Stimulated activated CD4-positive, alpha-beta T cell treated with anti-CD3 and anti-CD28 coated beads, Interleukin-1b, Interleukin-23, amount 100 ng/mL, for 4 hours (primary cell): ENCODE measurements around the gene PECR.
"Not testable (repeated sequence)": the region's sequence is repeated elsewhere in the genome, so short reads cannot be mapped to it uniquely, and the experiment has no call there.

Experiments used
- DNase-seq, 2 donors: peaks; one replicate each; pipeline ENCODE4 v3.0.0-alpha.2; 2020; ENCODE audit warnings: low read depth in 2 of 2

PECR gene

DNA sequence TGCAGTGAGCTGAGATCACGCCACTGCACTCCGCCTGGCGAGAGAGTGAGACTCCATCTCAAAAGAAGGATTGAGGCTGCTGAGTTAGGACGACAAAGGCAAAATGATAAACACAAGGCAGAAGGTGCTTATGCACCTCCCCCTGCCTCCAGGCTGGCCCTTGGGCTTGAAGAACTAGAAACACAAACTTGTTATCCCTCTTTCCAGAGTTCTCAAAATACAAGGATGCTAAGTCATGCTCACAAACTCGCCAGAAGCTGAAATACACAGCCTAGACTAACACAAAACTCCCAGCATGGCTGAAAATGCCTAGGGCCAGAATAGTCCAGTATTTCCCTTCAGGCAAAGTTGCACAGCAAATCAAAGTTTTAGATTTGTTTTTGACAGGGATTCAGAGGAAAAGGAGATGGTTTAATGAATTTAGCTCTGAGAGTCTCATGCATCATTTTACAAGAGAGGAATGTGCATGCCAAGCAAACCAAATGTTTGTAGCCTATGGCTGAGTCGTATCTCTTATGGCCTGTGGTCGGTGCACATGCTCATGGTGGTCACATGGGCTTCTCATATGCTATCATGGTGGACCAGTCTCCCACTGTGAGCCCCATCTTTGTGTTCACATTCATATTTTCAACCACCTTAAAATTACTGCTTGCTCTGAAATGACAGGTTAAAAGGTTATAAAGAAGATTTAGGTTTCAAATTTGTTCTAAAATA lies 52.0 kb downstream of the PECR start:
- DNase-seq, result no peak

DNA sequence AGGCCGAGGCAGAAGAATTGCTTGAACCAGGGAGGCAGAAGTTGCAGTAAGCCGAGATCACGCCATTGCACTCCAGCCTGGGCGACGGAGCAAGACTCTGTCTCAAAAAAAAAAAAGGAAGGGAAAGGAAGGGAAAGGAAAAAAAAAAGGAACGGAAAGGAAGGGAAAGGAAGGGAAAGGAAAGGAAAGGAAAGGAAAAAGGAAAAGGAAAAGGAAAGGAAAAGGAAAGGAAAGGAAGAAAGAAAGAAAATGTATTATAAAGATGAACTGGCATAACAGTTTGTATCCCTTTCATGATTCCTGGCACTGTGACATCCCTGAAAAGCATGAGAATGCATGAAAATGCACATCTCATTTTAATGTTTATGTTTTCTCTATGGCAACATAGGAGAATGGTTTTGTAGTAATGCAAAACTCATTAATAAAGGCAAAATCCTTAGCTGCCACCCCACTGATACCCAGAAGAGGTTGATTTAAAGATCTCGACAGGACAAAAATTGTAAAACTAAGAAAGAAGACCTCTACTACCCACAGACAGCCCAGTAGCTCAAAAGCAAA lies 56.8 kb downstream of the PECR start:
- DNase-seq, result no peak

DNA sequence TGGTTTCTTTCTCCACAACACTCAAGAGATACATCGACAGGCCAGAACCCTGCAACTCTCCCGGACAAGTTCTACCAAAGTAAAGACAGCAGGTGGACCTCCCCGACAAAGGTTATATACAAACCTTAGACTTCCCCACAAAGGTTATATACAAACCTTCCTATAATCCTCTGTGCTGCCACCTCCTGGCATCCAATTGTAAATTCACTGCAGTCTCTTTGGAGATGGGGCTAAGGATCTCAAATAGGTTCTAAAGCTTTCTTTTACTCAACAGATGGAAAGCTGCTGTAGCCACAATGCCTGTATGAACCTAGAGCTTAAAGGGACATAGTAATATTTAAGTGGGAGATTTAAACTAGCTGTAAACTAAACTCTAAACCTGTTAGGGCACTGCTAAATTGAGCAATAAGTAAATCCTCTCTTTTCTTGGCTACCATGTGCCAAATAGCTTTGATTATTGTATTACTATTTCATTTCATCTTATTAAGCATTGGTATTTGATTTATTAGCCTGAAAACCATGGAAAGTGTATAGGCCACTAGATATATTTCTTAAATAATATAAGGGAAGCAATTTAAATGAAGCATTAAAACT lies 58.5 kb downstream of the PECR start:
- DNase-seq, result peak; percentile 21 to 35

DNA sequence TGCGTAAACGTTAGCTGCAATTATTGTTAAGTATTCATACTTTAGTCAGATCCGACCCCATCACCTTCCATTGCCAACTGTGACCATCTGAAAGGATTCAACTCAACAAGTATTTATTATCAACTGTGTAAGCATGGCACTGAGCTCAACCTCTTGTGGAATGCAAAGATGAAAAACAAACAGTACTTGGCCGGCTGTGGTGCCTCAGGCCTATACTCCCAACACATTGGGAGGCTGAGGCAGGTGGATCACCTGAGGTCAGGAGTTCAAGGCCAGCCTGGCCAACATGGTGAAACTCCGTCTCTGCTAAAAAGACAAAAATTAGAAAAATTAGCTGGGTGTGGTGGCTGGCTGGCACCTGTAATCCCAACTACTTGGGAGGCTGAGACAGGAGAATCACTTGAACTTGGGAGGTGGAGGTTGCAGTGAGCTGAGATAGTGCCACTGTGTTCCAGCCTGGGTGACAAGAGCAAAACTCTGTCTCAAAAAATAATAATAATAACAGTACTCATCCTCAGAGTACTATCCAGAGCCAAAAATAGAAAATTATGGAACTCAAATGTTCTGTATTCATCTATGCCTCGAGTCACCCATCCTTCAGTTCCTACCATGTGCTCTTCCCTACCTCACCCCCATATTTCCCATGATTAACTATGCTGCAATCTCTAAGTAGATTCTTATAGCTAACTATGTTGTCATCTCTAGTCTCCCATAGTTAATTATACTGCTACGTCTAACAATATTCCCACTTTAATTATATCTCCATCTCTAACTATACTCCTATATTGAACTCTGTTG lies 59.6 kb downstream of the PECR start:
- DNase-seq, result no peak

DNA sequence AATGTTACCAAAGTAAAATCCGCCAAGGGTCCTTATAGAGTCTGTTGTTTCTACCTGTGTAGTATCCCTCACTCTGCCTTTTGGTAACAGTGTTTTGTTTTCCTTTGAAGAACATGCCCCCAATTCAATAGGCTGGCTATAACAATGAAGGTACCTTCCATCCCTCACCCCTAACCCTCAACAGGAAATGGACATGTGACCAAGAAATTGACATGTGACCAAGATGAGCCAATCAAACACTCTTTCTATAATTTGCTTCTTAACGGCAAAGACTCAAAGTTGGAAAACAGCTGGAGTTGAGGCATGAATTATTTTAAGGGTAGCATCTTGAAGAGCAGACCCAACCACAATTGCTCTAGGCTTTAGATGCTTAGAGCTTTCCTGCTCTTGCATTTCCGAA lies 62.9 kb downstream of the PECR start:
- DNase-seq, result no peak

DNA sequence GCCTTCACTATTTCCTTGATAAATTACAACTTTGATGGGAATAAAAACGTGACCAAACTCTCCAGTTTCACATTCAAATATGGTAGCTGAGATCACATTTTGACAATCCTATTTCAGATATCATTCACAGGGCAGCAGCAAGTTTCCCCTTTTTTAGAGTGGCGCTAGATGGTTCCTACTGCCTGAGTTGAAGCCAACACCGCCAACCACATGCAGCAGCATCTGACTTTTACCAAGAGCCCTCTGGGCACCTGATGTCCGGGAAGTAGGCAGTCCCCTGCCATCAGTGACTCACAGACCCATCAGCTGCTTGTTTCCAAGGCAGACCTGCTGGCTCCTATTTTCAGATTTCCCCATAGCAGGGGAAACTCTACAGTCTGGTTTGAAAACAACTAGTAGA lies 64.2 kb downstream of the PECR start:
- DNase-seq, result no peak

DNA sequence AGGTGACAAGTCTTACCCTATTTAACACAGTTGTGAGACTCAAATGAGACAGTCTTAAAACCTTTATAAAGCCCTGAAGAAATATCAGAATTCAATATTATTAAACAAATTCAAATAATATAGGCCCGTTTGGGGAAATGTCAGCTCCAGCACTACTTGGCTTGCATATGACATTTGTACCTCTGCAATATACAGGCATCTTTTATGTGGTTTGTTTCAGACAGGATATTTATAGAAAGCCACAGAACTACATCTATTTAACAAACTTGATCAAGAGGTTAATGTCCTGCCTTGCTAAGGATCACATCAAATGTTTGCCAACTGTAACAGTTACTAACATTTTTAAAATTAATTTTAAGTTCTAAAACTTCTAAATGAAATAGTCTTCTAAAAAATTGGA lies 65.0 kb downstream of the PECR start:
- DNase-seq, result no peak

DNA sequence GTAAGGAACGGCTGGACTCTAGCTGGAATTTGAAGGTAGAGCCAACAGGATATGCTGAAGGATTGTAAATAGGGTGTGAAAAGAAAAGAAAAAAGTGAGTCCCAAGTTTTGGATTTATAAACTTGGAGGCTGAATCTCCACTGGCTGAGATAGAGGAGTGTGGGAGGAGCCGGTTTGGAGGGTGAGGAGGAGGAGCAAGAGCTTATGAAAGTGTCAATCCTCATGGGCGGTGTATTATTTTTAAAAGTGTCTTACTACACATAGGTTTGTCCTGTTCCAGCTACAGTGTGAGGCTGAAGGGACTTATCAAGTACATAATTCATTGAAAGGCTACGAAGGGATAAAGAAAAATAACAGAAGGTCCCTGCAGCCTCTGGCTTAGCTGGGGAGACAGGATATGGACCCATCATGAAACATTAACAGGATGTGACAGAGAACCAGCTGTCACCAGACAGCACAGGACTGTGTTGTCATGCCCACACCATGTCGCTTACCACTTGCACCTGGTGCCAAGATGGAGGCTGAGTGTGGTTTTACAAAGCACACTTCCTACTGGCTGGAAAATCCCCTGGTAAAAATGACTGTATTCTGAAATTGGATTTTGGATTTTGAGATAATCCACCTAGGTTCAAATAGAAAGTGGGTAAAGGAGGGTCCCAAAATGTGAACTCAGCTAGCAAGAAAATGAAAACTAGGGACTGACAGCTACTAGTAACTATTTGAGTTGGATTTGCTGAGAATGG lies 65.7 kb downstream of the PECR start:
- DNase-seq, result no peak

DNA sequence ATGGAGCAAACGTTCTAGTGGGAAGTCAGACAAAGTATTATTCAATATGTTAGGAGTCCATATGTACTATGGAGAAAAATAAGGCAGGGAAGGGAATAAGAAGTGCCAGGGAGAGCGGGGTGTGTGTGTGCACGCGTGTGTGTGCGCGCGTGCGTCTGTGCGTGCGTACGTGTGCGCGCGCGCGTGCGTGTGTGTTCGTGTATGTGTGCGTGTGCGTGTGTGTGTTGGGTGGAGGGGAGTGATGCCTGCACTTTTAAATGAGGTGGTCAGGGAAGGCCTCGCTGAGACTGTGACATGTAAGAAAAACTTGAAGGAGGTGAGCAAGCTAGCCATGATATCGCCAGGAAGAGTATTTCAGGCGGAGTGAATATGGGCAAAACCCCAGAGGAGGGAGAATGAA lies 66.6 kb downstream of the PECR start:
- DNase-seq, result no peak

DNA sequence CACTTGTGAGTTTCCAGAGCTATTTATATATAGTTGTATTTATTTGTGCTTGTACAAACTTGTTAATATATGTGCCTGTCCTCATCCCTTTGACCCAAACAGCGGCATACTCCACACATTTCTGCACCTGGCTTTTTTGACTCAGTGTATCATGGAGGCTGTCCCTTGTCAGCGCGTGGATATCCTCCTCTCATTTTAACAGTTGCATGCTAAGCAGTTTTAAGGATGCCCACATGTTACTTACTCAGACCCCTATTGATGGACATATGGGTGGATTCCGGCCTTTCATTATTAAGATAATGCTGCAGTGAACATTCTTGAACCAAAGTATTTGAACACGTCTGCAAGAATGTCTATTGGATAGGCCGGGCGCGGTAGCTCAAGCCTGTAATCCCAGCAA lies 67.6 kb downstream of the PECR start:
- DNase-seq, result no peak

DNA sequence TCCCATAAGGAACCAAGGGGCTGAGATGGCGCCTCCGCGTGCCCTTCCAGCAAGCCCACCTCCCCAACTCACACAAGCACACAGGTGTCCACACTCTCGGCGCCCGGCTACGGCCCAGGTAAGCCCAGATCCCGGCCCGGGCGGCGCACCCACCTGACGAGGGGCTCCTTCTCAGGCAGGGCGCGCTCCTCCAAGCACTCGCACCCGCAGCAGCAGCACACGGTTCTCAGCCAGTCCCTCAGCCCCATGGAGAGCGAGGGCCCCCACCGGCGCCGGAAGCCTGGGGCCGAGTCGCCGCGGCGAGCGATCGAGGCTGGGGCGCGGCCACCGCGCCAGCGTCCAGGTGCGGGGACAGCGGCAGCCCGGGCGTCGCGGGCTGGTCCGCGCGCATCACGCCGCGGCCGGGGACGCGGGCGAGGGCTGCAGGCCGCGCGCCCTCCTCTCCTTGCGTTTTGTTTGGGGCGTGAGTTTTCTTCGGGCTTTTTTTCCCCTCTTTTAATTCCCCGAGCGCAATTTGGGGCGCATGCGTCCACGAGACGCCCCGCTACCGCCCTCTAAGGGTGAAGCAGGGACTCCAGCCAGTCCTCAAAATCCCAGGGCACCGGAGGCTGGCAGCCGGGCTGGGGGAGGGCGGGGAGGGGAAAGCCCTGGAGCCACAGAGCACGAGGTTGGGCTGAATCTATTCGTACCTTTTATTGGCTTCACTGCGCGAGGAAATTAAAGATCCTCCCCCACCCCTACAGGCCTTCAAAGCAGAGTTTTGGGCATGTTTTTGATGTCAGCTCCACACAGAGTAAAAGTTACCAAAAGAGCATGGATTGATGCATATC lies 68.3 kb downstream of the PECR start, which contains the start of gene MREG:
MREG (minus strand) TSS at position 472 of the 830 bp plus-strand sequence; CDS start at position 248, 224 bp downstream.
- peak; percentile 78 to 83 for DNase-seq

DNA sequence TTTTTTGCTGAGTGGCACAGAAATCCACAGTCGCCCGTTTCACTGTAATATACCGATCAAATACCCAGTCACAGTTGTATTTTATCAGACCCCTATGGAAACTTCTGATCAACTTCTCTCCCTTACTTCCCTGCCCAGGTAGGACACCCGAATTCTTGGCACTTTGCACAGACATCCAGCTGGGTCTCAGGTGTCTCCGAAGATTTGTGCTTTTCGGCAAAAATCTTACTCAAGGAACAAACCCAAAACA lies 68.9 kb downstream of the PECR start:
- DNase-seq, result no peak

DNA sequence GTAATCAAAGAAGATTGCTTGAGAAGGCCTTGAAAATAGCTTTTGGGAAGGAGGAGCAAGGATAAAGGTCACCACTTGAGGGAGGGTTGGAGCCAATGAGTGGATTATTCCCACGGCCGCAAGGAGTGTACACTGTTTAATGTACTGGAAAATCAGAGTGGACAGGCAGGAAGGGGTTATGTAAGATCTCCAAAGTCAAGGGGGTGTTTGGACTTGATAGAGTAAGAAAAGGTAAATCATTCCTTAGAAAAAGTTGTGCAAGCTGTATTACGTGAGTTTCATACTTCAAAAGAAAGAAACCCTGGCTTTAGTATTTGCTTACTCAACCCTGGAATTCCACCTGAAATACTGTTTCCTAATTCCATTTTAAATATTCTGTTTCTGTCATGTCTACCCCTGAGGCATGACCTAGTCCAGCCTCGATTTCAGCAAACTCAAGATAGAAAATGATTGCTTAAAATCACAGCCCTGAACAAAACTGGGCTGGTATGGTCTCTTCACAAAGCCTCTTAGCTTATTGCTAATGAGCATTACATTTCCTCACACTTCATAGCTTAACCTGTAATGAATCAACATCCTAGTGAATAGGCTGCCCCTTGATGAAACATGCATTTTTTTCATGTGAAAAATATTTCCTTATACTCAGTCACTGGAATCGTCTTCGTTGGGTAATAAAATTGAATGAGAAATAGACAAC lies 69.3 kb downstream of the PECR start:
- no peak for DNase-seq

DNA sequence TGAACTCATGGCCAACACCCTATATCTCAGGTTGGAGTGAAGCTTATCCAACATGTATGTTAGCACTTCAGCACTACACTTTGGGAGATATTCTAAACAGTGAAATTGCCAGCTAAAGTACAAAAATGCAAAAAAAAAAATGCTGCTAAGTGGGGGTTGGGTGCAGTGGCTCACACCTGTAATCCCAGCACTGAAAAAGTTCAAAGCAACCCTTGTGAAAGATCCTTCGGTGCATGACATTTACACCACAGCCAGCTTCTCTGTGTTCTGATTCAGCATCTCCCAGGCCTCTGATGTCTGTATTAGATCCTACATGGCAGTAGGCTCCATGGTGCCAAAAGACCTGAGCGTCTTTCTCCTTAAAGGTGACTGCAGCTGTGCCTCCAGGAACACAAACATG lies 72.4 kb downstream of the PECR start:
- not testable (repeated sequence) for DNase-seq

DNA sequence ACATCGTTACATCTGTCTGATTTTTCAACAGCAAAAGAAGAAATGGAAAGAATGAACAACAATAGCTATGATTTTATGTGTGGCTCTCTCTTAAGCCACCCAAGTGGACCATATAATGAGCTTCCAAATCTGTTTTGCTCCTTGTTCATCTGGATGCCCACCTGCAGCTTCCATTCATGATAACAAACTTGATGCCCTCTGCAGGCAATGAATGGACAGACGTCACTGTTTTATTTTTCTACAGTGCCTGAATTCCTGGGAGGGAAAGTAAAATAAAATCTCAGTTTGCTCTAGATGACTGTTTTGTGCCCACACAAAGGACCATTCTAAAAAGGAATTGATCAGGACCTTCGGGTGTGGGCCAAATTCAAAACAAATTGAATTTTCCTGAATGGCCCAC lies 73.2 kb downstream of the PECR start:
- DNase-seq, result no peak

DNA sequence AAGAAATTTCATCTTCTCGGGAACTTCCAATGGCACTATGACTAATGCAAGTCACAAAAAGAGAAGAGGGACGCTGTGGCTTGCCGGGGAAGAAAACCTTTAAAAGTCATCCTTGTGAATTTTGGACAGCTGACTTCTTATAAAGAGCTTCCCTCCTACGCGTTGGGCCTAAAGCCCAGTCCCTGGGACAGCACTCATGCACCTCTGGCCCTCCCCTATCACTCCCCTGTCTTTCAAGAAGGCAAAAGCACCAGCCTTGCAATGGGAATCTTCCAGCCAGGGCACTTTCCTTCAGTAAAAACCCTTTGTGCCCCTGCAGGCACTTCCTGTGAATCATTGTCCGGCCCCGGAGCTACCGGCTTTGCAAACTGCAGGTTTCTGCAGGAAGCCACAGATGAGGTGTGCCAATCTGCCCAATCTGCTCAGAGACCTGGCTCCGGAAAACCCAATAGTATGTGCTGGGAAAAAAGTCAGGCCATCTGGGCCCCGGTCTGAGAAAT lies 75.4 kb downstream of the PECR start:
- DNase-seq, result peak in 1 of 2 donors; percentile 23

DNA sequence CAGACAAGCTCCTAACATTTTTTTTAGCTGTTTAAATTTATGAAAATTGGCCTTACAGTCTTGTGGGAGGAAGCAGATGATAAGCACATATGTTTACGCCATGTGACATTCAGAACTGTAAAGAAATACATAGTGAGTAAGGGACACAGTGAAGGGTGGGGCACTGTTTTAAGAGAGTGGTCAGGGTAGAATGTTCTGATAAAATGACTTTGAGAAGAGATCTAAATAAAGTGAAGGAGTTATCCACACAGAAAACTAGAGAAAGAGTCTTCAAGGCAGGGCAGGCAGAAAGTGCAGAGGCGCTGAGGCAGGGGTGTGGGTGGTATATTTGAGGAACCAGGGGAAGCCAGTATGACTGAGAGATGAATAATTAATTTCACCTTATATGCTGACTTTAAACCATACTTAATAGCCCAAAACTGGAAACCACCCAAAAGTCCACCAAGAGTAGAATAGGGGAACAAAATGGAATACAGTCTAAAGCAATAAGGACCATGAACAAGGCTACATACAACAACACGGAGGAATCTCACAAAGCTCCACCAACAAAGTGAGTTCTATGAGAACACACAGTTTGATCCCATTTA lies 76.8 kb downstream of the PECR start:
- no peak for DNase-seq

DNA sequence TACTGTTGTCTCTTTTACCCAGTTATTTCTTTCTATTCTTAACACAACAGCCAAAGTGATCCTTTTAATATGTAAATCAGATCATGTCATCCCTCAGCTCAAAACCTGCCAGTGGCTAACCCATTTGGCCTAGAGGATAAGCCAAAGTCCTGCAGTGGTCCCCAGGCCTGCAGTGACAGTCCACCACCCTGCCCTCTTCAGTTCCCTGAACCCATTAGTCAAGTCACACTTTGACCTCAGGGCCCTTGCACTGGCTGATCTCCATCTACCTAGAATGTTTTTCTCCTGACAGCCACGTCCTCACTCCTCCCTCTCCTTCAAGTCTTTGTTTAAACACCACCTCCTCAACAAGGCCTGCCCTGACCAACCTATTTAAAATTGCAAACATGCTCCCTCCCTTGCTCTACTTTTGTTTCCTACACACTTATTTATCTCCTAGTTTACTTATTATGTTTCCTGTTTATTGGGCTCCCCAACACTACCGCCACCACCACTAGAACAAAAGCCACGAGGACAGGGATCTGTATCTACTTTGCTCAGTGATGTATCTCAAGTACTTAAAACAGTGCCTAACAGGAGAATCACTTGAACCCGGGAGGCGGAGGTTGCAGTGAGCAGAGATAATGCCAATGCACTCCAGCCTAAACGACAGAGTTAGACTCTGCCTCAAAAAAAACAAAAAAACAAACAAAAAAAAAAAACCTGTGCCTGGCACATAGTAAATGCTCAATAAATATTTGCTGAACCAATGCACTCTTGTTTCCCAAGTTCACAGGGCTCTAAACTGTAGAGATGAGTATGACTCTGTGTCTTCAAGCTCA lies 77.5 kb downstream of the PECR start:
- no peak for DNase-seq

DNA sequence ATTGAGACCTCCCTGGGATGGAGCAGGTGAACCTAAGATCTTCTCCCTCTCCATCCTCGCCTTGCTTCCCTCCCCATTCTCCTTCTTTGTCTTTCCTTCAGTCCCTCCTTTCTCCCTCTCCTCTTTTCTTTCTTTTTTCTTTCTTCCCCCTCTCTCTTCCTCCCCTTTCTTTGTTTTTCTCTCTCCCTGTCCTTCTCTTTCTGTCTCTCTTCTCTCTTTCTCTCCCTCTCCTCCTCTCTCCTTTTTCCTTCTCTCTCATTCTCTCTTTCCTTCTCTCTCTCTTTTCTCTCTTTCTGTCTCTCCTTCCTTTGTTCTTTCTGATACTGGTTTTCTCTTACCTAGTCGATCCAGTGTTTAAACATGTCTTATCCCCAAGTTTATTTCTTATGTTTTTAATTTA lies 78.9 kb downstream of the PECR start:
- no peak for DNase-seq
